OCI-LY1 (cell line): Measurements from ENCODE around the gene MLC1.

ENCODE experiments used
- H2AFZ ChIP-seq: fragments of 200-600 bp; sonication (generic), shearing (Covaris generic); 2 replicates; pipeline ENCODE4 v1.6.0; 2014; ENCODE audit warnings: antibody characterized with exemption, mild to moderate bottlenecking, low read length
- H3F3A ChIP-seq: fragments of 200-600 bp; sonication (generic), shearing (Covaris generic); 2 replicates; pipeline ENCODE4 v1.6.0; 2014; ENCODE audit warnings: mild to moderate bottlenecking, antibody characterized with exemption, low read length, moderate library complexity; ENCODE audit not compliant: insufficient read depth
- H3K27ac ChIP-seq: fragments of 200-600 bp; sonication (generic); 2 replicates; pipeline ENCODE4 v1.5.1; 2014; ENCODE audit warnings: low read length, mixed run types, mild to moderate bottlenecking, low read depth; ENCODE audit not compliant: poor library complexity, severe bottlenecking
- H3K27me3 ChIP-seq: fragments of 200-600 bp; sonication (generic); 2 replicates; pipeline ENCODE4 v1.6.0; 2014; ENCODE audit warnings: antibody characterized with exemption, mild to moderate bottlenecking, low read length, moderate library complexity; ENCODE audit not compliant: insufficient read depth
- H3K36me3 ChIP-seq: fragments of 200-600 bp; sonication (generic); 2 replicates; pipeline ENCODE4 v1.6.1; 2014; ENCODE audit warnings: mild to moderate bottlenecking, antibody characterized with exemption, low read length, moderate library complexity, mixed read lengths; ENCODE audit not compliant: insufficient read depth
- H3K4me1 ChIP-seq: fragments of 200-600 bp; sonication (generic); 2 replicates; pipeline ENCODE4 v1.5.1; 2014; ENCODE audit warnings: mild to moderate bottlenecking, low read length, moderate library complexity; ENCODE audit not compliant: insufficient read depth, severe bottlenecking
- H3K4me2 ChIP-seq: fragments of 200-600 bp; sonication (generic), shearing (Covaris generic); 2 replicates; pipeline ENCODE4 v1.6.1; 2014; ENCODE audit warnings: low read length
- H3K4me3 ChIP-seq: fragments of 200-600 bp; sonication (generic); 2 replicates; pipeline ENCODE4 v1.5.1; 2014; ENCODE audit warnings: low read length, low read depth, mild to moderate bottlenecking, mixed read lengths; ENCODE audit not compliant: poor library complexity, severe bottlenecking
- H3K79me2 ChIP-seq: fragments of 200-600 bp; shearing (Covaris generic); 2 replicates; pipeline ENCODE4 v1.6.1; 2016; ENCODE audit warnings: mixed run types, low read length, mixed read lengths; ENCODE audit not compliant: insufficient read depth
- H3K9ac ChIP-seq: fragments of 200-600 bp; sonication (generic), shearing (Covaris generic); 2 replicates; pipeline ENCODE4 v1.6.1; 2014; ENCODE audit warnings: mild to moderate bottlenecking, low read length, mixed read lengths
- H3K9me2 ChIP-seq: fragments of 200-600 bp; sonication (generic), shearing (Covaris generic); 2 replicates; pipeline ENCODE4 v1.6.1; 2014; ENCODE audit warnings: low read depth, mild to moderate bottlenecking, low read length, mixed read lengths
- H3K9me3 ChIP-seq: fragments of 200-600 bp; shearing (Covaris generic); 2 replicates; pipeline ENCODE4 v1.6.1; 2014; ENCODE audit warnings: low read length, mixed read lengths
- H4K20me1 ChIP-seq: fragments of 200-600 bp; sonication (generic), shearing (Covaris generic); 2 replicates; pipeline ENCODE4 v1.6.0; 2016; ENCODE audit warnings: mild to moderate bottlenecking, low read length; ENCODE audit not compliant: insufficient read depth
- EZH2 ChIP-seq: fragments of 200-600 bp; sonication (generic), shearing (Covaris generic); IDR thresholded peaks from 2 replicates; pipeline ENCODE4 v1.8.0; 2017; ENCODE audit warnings: borderline replicate concordance, mixed run types, mild to moderate bottlenecking, antibody characterized with exemption, low read length, moderate library complexity, mixed read lengths
- TF ChIP-seq, protein P1 (sequence below): fragments of 200-600 bp; sonication (generic), shearing (Covaris generic); IDR thresholded peaks from 2 replicates; pipeline ENCODE4 v1.5.1; 2017; ENCODE audit warnings: mild to moderate bottlenecking, antibody characterized with exemption, low read length, moderate library complexity, mixed read lengths

Gene MLC1

DNA sequence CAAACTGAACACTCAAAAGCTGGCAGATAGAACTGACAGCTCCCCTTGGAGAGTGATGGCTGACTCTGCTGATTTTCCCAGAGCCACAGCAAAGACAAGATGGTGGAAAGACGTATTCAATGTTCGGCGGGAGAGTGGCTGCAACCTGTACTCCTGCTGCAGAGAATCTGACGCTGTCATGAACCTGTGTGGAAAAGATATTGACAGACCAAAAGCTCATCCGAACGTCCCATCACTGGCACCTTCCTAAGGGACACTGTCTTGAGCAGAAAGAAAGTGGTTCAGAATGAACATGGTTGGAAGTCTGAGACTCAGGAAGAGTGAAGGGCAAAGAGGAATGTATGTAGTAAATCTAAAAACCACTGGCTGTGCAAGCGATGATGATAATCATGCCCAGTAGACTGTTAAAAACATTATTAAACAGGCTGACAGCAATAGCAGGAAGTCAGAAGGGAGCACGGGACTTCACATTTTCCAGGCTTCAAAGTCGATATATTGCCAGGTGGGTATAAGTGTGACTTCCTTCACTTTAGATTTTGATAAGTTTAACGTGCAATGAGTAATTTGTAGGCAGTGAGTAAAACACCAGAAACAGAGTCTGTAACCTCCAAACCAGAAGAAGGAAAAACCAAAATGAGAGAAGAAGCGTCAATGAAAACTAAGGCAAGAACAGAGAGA lies 66.5 kb downstream of the MLC1 start:
- Histone ChIP-seq H3K79me2 (no peaks in the 10 kb centered on the region), H3K27ac (no peak overlapping the region), H3K4me3 (no peak overlapping the region), H3K36me3 (no peaks in the 10 kb centered on the region), H3K9ac (no peak overlapping the region), H3K9me3 (no peaks in the 10 kb centered on the region), H4K20me1 (no peaks in the 10 kb centered on the region), H3F3A (no peaks in the 10 kb centered on the region), H3K4me1 (no peaks in the 10 kb centered on the region), H2AFZ (no peak overlapping the region), H3K4me2 (no peak overlapping the region), H3K27me3 (peaks cover 11% of the 10 kb centered on the region; the same call in 1 of the 2 replicates), H3K9me2 (no peaks in the 10 kb centered on the region)
- TF ChIP-seq, protein P1, sequence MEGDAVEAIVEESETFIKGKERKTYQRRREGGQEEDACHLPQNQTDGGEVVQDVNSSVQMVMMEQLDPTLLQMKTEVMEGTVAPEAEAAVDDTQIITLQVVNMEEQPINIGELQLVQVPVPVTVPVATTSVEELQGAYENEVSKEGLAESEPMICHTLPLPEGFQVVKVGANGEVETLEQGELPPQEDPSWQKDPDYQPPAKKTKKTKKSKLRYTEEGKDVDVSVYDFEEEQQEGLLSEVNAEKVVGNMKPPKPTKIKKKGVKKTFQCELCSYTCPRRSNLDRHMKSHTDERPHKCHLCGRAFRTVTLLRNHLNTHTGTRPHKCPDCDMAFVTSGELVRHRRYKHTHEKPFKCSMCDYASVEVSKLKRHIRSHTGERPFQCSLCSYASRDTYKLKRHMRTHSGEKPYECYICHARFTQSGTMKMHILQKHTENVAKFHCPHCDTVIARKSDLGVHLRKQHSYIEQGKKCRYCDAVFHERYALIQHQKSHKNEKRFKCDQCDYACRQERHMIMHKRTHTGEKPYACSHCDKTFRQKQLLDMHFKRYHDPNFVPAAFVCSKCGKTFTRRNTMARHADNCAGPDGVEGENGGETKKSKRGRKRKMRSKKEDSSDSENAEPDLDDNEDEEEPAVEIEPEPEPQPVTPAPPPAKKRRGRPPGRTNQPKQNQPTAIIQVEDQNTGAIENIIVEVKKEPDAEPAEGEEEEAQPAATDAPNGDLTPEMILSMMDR, result no peak
- TF ChIP-seq EZH2, result no peak

- Histone ChIP-seq H3K4me3 (no peak overlapping the region), H3K9me3 (no peaks in the 10 kb centered on the region), H3K4me2 (no peak overlapping the region), H2AFZ (no peak overlapping the region), H3K9ac (no peak overlapping the region), H3F3A (no peaks in the 10 kb centered on the region), H3K27ac (no peak overlapping the region), H4K20me1 (no peaks in the 10 kb centered on the region), H3K79me2 (no peaks in the 10 kb centered on the region), H3K36me3 (no peaks in the 10 kb centered on the region), H3K9me2 (no peaks in the 10 kb centered on the region), H3K27me3 (peaks cover 11% of the 10 kb centered on the region; the same call in 1 of the 2 replicates), H3K4me1 (no peaks in the 10 kb centered on the region)
- TF ChIP-seq EZH2, result no peak
- TF ChIP-seq, protein P1, result no peak
Measured at GRCh38 chr22:50017701-50018224, 67.5 kb downstream of the MLC1 start.

GRCh38 chr22:50016988-50017700 lies 68.1 kb downstream of the MLC1 start:
- no peaks in the 10 kb centered on the region for H3K36me3 ChIP-seq
- no peak overlapping the region for H3K9ac ChIP-seq
- H3K79me2 ChIP-seq, result no peaks in the 10 kb centered on the region
- no peaks in the 10 kb centered on the region for H4K20me1 ChIP-seq
- no peaks in the 10 kb centered on the region for H3F3A ChIP-seq
- no peaks in the 10 kb centered on the region for H3K9me3 ChIP-seq
- H3K9me2 ChIP-seq, result no peaks in the 10 kb centered on the region
- H3K27ac ChIP-seq, result no peak overlapping the region
- no peaks in the 10 kb centered on the region for H3K4me1 ChIP-seq
- no peak overlapping the region for H2AFZ ChIP-seq
- H3K27me3 ChIP-seq, result peaks cover 11% of the 10 kb centered on the region; the same call in 1 of the 2 replicates
- TF ChIP-seq, protein P1, result no peak
- no peak for TF ChIP-seq EZH2
- H3K4me2 ChIP-seq, result no peak overlapping the region
- H3K4me3 ChIP-seq, result no peak overlapping the region
